Measurements from ENCODE around the gene MAG. TPM values are rescaled to one million over a fixed set of nuclear protein-coding genes. Genes with fewer than 3 reads are reported as not detected.

The MAG gene
- total and polyA plus RNA-seq, 9 of the 15 experiments (the other 6 are each of a cell fraction or from before 2014, with no cell fraction given): 0.11 to 10.0 (median 1.6) TPM

DNA sequence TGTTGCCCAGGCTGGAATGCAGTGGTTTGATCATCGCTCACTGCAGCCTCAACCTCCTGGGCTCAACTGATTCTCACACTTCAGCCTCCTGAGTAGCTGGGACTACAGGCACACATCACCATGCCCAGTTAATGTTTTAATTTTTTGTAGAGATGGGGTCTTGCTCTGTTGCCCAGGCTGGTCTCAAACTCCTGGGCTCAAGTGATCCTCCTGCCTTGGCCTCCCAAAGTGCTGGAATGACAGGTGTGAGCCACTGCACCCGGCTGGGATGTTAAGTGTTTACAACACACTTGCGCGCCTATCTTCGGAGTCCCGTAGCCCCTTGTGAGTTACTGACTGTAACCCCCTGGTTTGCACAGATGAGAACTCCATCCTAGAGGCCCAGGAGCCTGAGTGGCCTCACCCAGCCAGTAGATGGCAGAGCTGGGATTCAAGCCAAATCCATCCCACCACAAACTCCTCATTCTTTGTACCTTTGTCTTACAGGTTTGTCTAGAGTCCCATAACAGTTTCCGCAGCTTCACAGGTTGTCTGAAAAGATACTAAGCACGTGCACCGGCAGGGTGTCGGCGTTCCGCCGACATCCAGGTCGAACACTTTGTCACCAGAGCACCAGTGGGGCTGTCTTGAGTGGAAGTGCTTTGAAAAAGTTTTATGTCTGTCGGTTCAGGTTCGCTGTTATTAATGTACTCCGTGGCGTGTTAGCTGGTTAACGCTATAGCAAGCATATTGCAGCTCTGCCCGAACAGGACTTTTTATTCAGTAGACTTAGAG is 14.7 kb downstream of the MAG start (continued):
- TF ChIP-seq IRF2 (CRISPR knock-in tag; IDR thresholded peaks at IDR 0.05) (no peak), ZSCAN29 (IDR thresholded peaks at IDR 0.05) (no peak), MAZ (CRISPR knock-in tag; conservative IDR thresholded peaks at IDR 0.05 in 1 of 2, IDR thresholded peaks at IDR 0.05 in 1 of 2) (no peak), RFX1 (IDR thresholded peaks at IDR 0.05) (no peak), ZNF785 (CRISPR knock-in tag; IDR thresholded peaks at IDR 0.05) (no peak), ZFP30 (CRISPR knock-in tag; IDR thresholded peaks at IDR 0.05; ENCODE audit: borderline replicate concordance) (no peak), OTX1 (CRISPR knock-in tag; IDR thresholded peaks at IDR 0.05) (no peak), SIN3B (IDR thresholded peaks at IDR 0.05; ENCODE audit: low read depth) (no peak), ASH1L (IDR thresholded peaks at IDR 0.05; ENCODE audit: borderline replicate concordance, low read depth, partially characterized antibody) (no peak), MXI1 (IDR thresholded peaks at IDR 0.05; ENCODE audit: low read depth, low read length) (no peak), SAP30 (IDR thresholded peaks at IDR 0.05; ENCODE audit: borderline replicate concordance, insufficient read depth, low read depth, low read length, poor library complexity, severe bottlenecking) (no peak), FOXJ3 (CRISPR knock-in tag; IDR thresholded peaks at IDR 0.05) (no peak), NCOA2 (IDR thresholded peaks at IDR 0.05; ENCODE audit: partially characterized antibody in 2 of 2) (no peak), ZNF23 (CRISPR knock-in tag; IDR thresholded peaks at IDR 0.05) (no peak), MAFF (IDR thresholded peaks at IDR 0.05; ENCODE audit: low read length) (no peak), MTA3 (IDR thresholded peaks at IDR 0.05; ENCODE audit: borderline replicate concordance) (0 out of 2 replicates have a peak, but pooled peaks have one; percentile 29), NFYB (IDR thresholded peaks at IDR 0.05; ENCODE audit: extremely low read depth, insufficient read length) (no peak), ZFP1 (CRISPR knock-in tag; IDR thresholded peaks at IDR 0.05) (no peak), PTBP1 (IDR thresholded peaks at IDR 0.05; ENCODE audit: low read depth, low read length) (0 out of 2 replicates have a peak, but pooled peaks have one; percentile 27), DACH1 (IDR thresholded peaks at IDR 0.05; ENCODE audit: partially characterized antibody) (no peak), CTBP1 (IDR thresholded peaks at IDR 0.05; ENCODE audit: borderline replicate concordance) (peak; percentile 39; the same call in 1 of the 2 replicates), FOXA1 (IDR thresholded peaks at IDR 0.05; ENCODE audit: borderline replicate concordance) (no peak)
- TF ChIP-seq, protein P1, sequence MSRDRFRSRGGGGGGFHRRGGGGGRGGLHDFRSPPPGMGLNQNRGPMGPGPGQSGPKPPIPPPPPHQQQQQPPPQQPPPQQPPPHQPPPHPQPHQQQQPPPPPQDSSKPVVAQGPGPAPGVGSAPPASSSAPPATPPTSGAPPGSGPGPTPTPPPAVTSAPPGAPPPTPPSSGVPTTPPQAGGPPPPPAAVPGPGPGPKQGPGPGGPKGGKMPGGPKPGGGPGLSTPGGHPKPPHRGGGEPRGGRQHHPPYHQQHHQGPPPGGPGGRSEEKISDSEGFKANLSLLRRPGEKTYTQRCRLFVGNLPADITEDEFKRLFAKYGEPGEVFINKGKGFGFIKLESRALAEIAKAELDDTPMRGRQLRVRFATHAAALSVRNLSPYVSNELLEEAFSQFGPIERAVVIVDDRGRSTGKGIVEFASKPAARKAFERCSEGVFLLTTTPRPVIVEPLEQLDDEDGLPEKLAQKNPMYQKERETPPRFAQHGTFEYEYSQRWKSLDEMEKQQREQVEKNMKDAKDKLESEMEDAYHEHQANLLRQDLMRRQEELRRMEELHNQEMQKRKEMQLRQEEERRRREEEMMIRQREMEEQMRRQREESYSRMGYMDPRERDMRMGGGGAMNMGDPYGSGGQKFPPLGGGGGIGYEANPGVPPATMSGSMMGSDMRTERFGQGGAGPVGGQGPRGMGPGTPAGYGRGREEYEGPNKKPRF (IDR thresholded peaks at IDR 0.05; ENCODE audit: low read depth, low read length): no peak
- TF ChIP-seq, protein P2, sequence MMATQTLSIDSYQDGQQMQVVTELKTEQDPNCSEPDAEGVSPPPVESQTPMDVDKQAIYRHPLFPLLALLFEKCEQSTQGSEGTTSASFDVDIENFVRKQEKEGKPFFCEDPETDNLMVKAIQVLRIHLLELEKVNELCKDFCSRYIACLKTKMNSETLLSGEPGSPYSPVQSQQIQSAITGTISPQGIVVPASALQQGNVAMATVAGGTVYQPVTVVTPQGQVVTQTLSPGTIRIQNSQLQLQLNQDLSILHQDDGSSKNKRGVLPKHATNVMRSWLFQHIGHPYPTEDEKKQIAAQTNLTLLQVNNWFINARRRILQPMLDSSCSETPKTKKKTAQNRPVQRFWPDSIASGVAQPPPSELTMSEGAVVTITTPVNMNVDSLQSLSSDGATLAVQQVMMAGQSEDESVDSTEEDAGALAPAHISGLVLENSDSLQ (IDR thresholded peaks at IDR 0.05): no peak
- TF ChIP-seq, protein P3, sequence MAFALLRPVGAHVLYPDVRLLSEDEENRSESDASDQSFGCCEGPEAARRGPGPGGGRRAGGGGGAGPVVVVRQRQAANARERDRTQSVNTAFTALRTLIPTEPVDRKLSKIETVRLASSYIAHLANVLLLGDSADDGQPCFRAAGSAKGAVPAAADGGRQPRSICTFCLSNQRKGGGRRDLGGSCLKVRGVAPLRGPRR (CRISPR knock-in tag; IDR thresholded peaks at IDR 0.05): 0 out of 2 replicates have a peak, but pooled peaks have one; percentile 42
- TF ChIP-seq, protein P4, sequence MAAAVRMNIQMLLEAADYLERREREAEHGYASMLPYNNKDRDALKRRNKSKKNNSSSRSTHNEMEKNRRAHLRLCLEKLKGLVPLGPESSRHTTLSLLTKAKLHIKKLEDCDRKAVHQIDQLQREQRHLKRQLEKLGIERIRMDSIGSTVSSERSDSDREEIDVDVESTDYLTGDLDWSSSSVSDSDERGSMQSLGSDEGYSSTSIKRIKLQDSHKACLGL (CRISPR knock-in tag; IDR thresholded peaks at IDR 0.05; ENCODE audit: borderline replicate concordance, poor library complexity, severe bottlenecking): no peak

Measured in K562 (cell line).